ENCODE measurements around the gene COL21A1. TPM values are rescaled to one million over a fixed set of nuclear protein-coding genes. Genes with fewer than 3 reads are reported as not detected.

COL21A1 gene
- total RNA-seq, 1 experiment from 2014 or later = not detected

DNA sequence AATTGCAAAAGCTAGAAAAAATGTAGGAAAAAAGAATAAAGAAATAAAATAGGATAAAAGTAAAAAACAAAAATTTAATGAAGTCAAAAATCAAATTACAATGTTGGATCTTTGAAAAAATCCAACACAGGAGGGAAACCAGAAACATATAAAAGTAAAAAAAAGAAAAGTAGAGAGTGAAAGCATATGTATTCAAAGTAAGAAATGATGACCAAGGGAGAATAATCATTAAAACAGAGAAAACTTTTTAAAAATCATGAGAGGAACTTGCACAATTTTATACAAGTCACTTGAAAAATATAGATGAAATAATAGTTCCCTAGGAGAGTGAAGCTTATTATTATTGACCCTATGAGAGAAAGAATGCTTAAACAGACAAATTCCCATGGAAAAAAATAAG lies 138.2 kb downstream of the COL21A1 start:
- no peaks in the 10 kb centered on the region for H4K20me1 ChIP-seq (ENCODE audit: insufficient read depth, low read depth, low read length)
- no peaks in the 10 kb centered on the region for H3K4me1 ChIP-seq (ENCODE audit: low read length)
- no peak overlapping the region for H2AFZ ChIP-seq (ENCODE audit: low read length)
- no peak overlapping the region for H3K27ac ChIP-seq (ENCODE audit: low read length)
- H3K9me3 ChIP-seq (ENCODE audit: low read length) = no peaks in the 10 kb centered on the region
- no peak for DNase-seq
- H3K36me3 ChIP-seq (ENCODE audit: insufficient read depth, low read length) = no peaks in the 10 kb centered on the region
- H3K9me2 ChIP-seq (replicated peaks; ENCODE audit: insufficient read depth, low read length) = no peaks in the 10 kb centered on the region
- H3K79me2 ChIP-seq (ENCODE audit: low read length) = no peaks in the 10 kb centered on the region
- no peaks in the 10 kb centered on the region for H3K27me3 ChIP-seq (ENCODE audit: low read length)
- no peak overlapping the region for H3K9ac ChIP-seq (ENCODE audit: low read length)
- no peak overlapping the region for H3K4me2 ChIP-seq (ENCODE audit: low read depth, low read length, poor library complexity, severe bottlenecking)
- no peak overlapping the region for H3K4me3 ChIP-seq (ENCODE audit: low read length)

- Histone ChIP-seq H2AFZ (ENCODE audit: low read length) (no peak overlapping the region), H4K20me1 (ENCODE audit: insufficient read depth, low read depth, low read length) (no peaks in the 10 kb centered on the region), H3K9ac (ENCODE audit: low read length) (no peak overlapping the region), H3K27ac (ENCODE audit: low read length) (no peak overlapping the region), H3K79me2 (ENCODE audit: low read length) (no peaks in the 10 kb centered on the region), H3K27me3 (ENCODE audit: low read length) (no peaks in the 10 kb centered on the region), H3K4me3 (ENCODE audit: low read length) (no peak overlapping the region), H3K4me1 (ENCODE audit: low read length) (no peaks in the 10 kb centered on the region), H3K36me3 (ENCODE audit: insufficient read depth, low read length) (no peaks in the 10 kb centered on the region), H3K4me2 (ENCODE audit: low read depth, low read length, poor library complexity, severe bottlenecking) (no peak overlapping the region), H3K9me3 (ENCODE audit: low read length) (no peaks in the 10 kb centered on the region), H3K9me2 (replicated peaks; ENCODE audit: insufficient read depth, low read length) (no peaks in the 10 kb centered on the region)
- DNase-seq = no peak
These were observed 141.1 kb downstream of the COL21A1 start for GRCh38 chr6:56106231-56106630.

- no peak overlapping the region for H3K9ac ChIP-seq (ENCODE audit: low read length)
- no peak overlapping the region for H3K27ac ChIP-seq (ENCODE audit: low read length)
- H4K20me1 ChIP-seq (ENCODE audit: insufficient read depth, low read depth, low read length) = no peaks in the 10 kb centered on the region
- no peak for DNase-seq
- no peak overlapping the region for H3K4me2 ChIP-seq (ENCODE audit: low read depth, low read length, poor library complexity, severe bottlenecking)
- H3K4me3 ChIP-seq (ENCODE audit: low read length) = no peak overlapping the region
- H2AFZ ChIP-seq (ENCODE audit: low read length) = no peak overlapping the region
- no peaks in the 10 kb centered on the region for H3K9me3 ChIP-seq (ENCODE audit: low read length)
- H3K9me2 ChIP-seq (replicated peaks; ENCODE audit: insufficient read depth, low read length) = no peaks in the 10 kb centered on the region
- H3K79me2 ChIP-seq (ENCODE audit: low read length) = no peaks in the 10 kb centered on the region
- no peaks in the 10 kb centered on the region for H3K27me3 ChIP-seq (ENCODE audit: low read length)
- no peaks in the 10 kb centered on the region for H3K36me3 ChIP-seq (ENCODE audit: insufficient read depth, low read length)
- no peaks in the 10 kb centered on the region for H3K4me1 ChIP-seq (ENCODE audit: low read length)
These were observed 142.8 kb downstream of the COL21A1 start for GRCh38 chr6:56104591-56104990.

- no peak overlapping the region for H3K27ac ChIP-seq (ENCODE audit: low read length)
- H3K27me3 ChIP-seq (ENCODE audit: low read length) = no peaks in the 10 kb centered on the region
- H3K9me3 ChIP-seq (ENCODE audit: low read length) = no peaks in the 10 kb centered on the region
- no peaks in the 10 kb centered on the region for H3K79me2 ChIP-seq (ENCODE audit: low read length)
- no peak overlapping the region for H3K4me3 ChIP-seq (ENCODE audit: low read length)
- no peaks in the 10 kb centered on the region for H4K20me1 ChIP-seq (ENCODE audit: insufficient read depth, low read depth, low read length)
- H3K4me2 ChIP-seq (ENCODE audit: low read depth, low read length, poor library complexity, severe bottlenecking) = no peak overlapping the region
- H3K36me3 ChIP-seq (ENCODE audit: insufficient read depth, low read length) = no peaks in the 10 kb centered on the region
- H3K9ac ChIP-seq (ENCODE audit: low read length) = no peak overlapping the region
- no peak for DNase-seq
- no peaks in the 10 kb centered on the region for H3K9me2 ChIP-seq (replicated peaks; ENCODE audit: insufficient read depth, low read length)
- no peak overlapping the region for H2AFZ ChIP-seq (ENCODE audit: low read length)
- H3K4me1 ChIP-seq (ENCODE audit: low read length) = no peaks in the 10 kb centered on the region
These were observed 145.2 kb downstream of the COL21A1 start for GRCh38 chr6:56102216-56102615.

DNA sequence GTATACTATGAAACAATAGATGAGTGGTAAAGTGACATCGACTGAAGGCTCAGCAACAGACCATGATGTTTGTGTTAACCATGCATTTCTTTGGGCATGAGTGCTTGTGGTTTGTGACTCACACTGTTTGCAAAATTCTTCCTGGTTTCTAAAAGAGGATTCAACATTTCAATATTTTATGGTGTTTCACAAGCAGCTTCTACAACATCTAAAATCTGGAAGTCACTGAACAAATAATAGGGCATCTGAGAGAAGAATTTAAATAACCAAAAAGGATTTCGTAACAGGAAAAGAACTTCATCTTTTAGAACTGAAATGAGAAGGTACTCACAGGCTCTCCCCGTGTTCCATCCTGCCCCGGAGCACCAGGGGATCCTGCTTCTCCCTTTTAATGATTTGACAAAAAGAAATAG lies 146.2 kb downstream of the COL21A1 start:
- no peak overlapping the region for H2AFZ ChIP-seq (ENCODE audit: low read length)
- no peak for DNase-seq
- H3K27me3 ChIP-seq (ENCODE audit: low read length) = no peaks in the 10 kb centered on the region
- H3K4me3 ChIP-seq (ENCODE audit: low read length) = no peak overlapping the region
- H3K4me1 ChIP-seq (ENCODE audit: low read length) = no peaks in the 10 kb centered on the region
- H3K27ac ChIP-seq (ENCODE audit: low read length) = no peak overlapping the region
- H4K20me1 ChIP-seq (ENCODE audit: insufficient read depth, low read depth, low read length) = no peaks in the 10 kb centered on the region
- no peaks in the 10 kb centered on the region for H3K9me3 ChIP-seq (ENCODE audit: low read length)
- H3K36me3 ChIP-seq (ENCODE audit: insufficient read depth, low read length) = no peaks in the 10 kb centered on the region
- no peak overlapping the region for H3K4me2 ChIP-seq (ENCODE audit: low read depth, low read length, poor library complexity, severe bottlenecking)
- no peaks in the 10 kb centered on the region for H3K9me2 ChIP-seq (replicated peaks; ENCODE audit: insufficient read depth, low read length)
- no peaks in the 10 kb centered on the region for H3K79me2 ChIP-seq (ENCODE audit: low read length)
- H3K9ac ChIP-seq (ENCODE audit: low read length) = no peak overlapping the region

DNA sequence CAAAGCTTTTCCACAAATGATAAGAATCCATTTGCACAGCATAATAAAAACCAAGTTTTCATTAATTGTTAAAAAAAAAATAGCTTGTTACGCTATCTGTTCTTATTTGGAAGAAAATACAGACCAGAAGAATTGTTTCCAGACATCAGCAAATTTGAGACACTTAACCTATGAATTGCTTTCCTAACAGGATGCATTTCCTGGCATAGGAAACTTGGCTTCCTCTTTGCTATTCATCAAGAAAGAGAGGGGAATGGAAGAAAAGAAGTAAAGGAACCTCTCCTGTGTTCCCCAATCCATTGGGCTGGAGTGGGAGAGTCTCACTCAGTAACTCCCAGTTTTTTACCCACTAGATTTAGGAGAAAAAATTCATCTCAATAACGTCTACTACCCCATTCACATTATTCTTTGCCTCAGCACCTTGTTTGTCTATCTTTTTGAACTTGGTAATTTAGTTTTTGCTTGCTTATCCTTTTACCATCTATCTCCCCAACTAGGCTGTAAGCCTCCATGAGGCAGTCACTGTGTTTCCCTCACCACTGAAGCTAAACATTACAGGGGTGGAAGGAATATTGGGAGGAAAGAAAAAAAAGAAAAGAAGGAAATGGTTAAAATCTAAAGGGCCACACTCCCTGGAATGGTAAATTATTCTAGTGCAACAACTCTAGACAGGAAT lies 150.3 kb downstream of the COL21A1 start:
- no peaks in the 10 kb centered on the region for H3K4me1 ChIP-seq (ENCODE audit: low read length)
- H3K9me3 ChIP-seq (ENCODE audit: low read length) = no peaks in the 10 kb centered on the region
- no peak overlapping the region for H2AFZ ChIP-seq (ENCODE audit: low read length)
- DNase-seq = no peak
- no peaks in the 10 kb centered on the region for H4K20me1 ChIP-seq (ENCODE audit: insufficient read depth, low read depth, low read length)
- no peak overlapping the region for H3K27ac ChIP-seq (ENCODE audit: low read length)
- no peaks in the 10 kb centered on the region for H3K27me3 ChIP-seq (ENCODE audit: low read length)
- no peaks in the 10 kb centered on the region for H3K79me2 ChIP-seq (ENCODE audit: low read length)
- H3K9ac ChIP-seq (ENCODE audit: low read length) = no peak overlapping the region
- H3K4me2 ChIP-seq (ENCODE audit: low read depth, low read length, poor library complexity, severe bottlenecking) = no peak overlapping the region
- no peaks in the 10 kb centered on the region for H3K9me2 ChIP-seq (replicated peaks; ENCODE audit: insufficient read depth, low read length)
- no peak overlapping the region for H3K4me3 ChIP-seq (ENCODE audit: low read length)
- no peaks in the 10 kb centered on the region for H3K36me3 ChIP-seq (ENCODE audit: insufficient read depth, low read length)

DNA sequence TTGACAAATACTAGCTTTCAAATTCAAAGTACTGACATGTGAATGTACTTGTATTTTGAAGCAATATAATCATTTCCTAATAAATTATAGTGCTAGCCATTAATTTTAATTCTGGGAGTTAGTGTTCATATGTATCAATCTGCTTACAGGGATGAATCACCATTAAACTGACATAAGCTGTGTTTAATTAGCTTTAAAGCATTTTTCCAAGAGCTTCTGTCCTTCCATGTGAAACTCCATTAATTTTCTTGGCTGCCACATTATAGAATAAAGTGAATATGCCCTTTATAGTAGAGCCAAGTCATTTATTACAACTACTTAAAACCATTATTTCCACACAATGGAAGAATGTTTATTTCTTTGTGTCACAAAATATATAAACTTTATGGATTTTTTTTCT lies 150.8 kb downstream of the COL21A1 start:
- H3K9me2 ChIP-seq (replicated peaks; ENCODE audit: insufficient read depth, low read length) = no peaks in the 10 kb centered on the region
- no peak for DNase-seq
- no peaks in the 10 kb centered on the region for H3K79me2 ChIP-seq (ENCODE audit: low read length)
- H3K36me3 ChIP-seq (ENCODE audit: insufficient read depth, low read length) = no peaks in the 10 kb centered on the region
- H2AFZ ChIP-seq (ENCODE audit: low read length) = no peak overlapping the region
- no peak overlapping the region for H3K4me3 ChIP-seq (ENCODE audit: low read length)
- H3K9me3 ChIP-seq (ENCODE audit: low read length) = no peaks in the 10 kb centered on the region
- H4K20me1 ChIP-seq (ENCODE audit: insufficient read depth, low read depth, low read length) = no peaks in the 10 kb centered on the region
- H3K27ac ChIP-seq (ENCODE audit: low read length) = no peak overlapping the region
- H3K9ac ChIP-seq (ENCODE audit: low read length) = no peak overlapping the region
- no peak overlapping the region for H3K4me2 ChIP-seq (ENCODE audit: low read depth, low read length, poor library complexity, severe bottlenecking)
- no peaks in the 10 kb centered on the region for H3K4me1 ChIP-seq (ENCODE audit: low read length)
- no peaks in the 10 kb centered on the region for H3K27me3 ChIP-seq (ENCODE audit: low read length)

DNA sequence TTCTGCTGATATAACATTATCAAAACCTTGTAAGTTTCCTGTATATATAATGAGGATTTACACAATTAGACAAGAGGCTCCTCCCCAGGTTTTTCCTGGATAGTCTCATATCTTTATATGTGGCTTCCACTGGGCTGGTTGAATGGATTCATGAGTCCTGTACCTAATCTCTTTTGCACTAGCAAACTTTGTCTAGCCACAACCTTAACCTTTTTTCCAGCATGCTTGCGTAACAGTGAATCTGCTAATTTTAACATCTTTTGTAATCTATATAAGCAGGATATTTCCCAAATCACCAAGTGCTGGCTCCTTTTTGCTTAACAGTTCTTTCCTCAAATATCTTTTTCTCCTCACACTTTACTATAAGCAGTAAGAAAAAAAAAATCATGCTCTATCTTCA lies 153.6 kb downstream of the COL21A1 start:
- Histone ChIP-seq H3K36me3 (ENCODE audit: insufficient read depth, low read length) (no peaks in the 10 kb centered on the region), H3K4me3 (ENCODE audit: low read length) (no peak overlapping the region), H4K20me1 (ENCODE audit: insufficient read depth, low read depth, low read length) (no peaks in the 10 kb centered on the region), H3K27me3 (ENCODE audit: low read length) (no peaks in the 10 kb centered on the region), H3K27ac (ENCODE audit: low read length) (no peak overlapping the region), H3K9ac (ENCODE audit: low read length) (no peak overlapping the region), H3K79me2 (ENCODE audit: low read length) (no peaks in the 10 kb centered on the region), H2AFZ (ENCODE audit: low read length) (no peak overlapping the region), H3K4me2 (ENCODE audit: low read depth, low read length, poor library complexity, severe bottlenecking) (no peak overlapping the region), H3K4me1 (ENCODE audit: low read length) (no peaks in the 10 kb centered on the region), H3K9me2 (replicated peaks; ENCODE audit: insufficient read depth, low read length) (no peaks in the 10 kb centered on the region), H3K9me3 (ENCODE audit: low read length) (no peaks in the 10 kb centered on the region)
- no peak for DNase-seq
